ENCODE measurements around the gene HIKESHI. TPM values are rescaled to one million over a fixed set of nuclear protein-coding genes. Genes with fewer than 3 reads are reported as not detected.
A peak's percentile ranks its signal among the peaks of the same experiment; 100 is the strongest.

HIKESHI gene
- total and polyA plus RNA-seq, 2 experiments from 2014 or later, result 71.2 to 162 TPM

- TF ChIP-seq ZNF462 (CRISPR knock-in tag; IDR thresholded peaks at IDR 0.05), result no peak
- no peak for TF ChIP-seq NANOG (IDR thresholded peaks at IDR 0.05; ENCODE audit: borderline replicate concordance)
Measured at GRCh38 chr11:86313793-86314192, 11.8 kb downstream of the HIKESHI start (continued).

GRCh38 chr11:86314636-86315035 lies 12.6 kb downstream of the HIKESHI start:
- DNase-seq (ENCODE audit: low spot score) (peak; percentile 6), ATAC-seq (no peak)
- Histone ChIP-seq H3K4me3 (no peak overlapping the region), H4K20me1 (replicated peaks; ENCODE audit: insufficient read depth) (peaks cover 13% of the 10 kb centered on the region; the same call in 1 of the 2 replicates), H3K79me2 (replicated peaks; ENCODE audit: insufficient read depth) (peaks cover 59% of the 10 kb centered on the region), H3K27ac (ENCODE audit: low read depth) (no peak overlapping the region), H3K9me2 (ENCODE audit: insufficient read depth) (no peaks in the 10 kb centered on the region), H2AFZ (no peak overlapping the region), H3K36me3 (ENCODE audit: insufficient read depth) (no peaks in the 10 kb centered on the region), H3K4me2 (no peak overlapping the region), H3F3A (replicated peaks; ENCODE audit: low read depth) (no peaks in the 10 kb centered on the region), H3K4me1 (ENCODE audit: insufficient read depth) (0 out of 2 replicates have a peak, but pooled peaks cover 7% of the 10 kb centered on the region), H3K27me3 (ENCODE audit: insufficient read depth) (no peaks in the 10 kb centered on the region)
- Mint-ChIP-seq H3K27ac (no peak overlapping the region), H3K36me3 (ENCODE audit: low read depth) (peaks cover 26% of the 10 kb centered on the region; the same call in 2 of the 3 replicates), H3K4me1 (peaks cover 5% of the 10 kb centered on the region; the same call in 1 of the 3 replicates), H3K9me3 (no peaks in the 10 kb centered on the region), H3K27me3 (ENCODE audit: insufficient read depth, low read depth, poor library complexity) (peaks cover 3% of the 10 kb centered on the region), H3K4me3 (no peak overlapping the region)
- TF ChIP-seq CREB1 (CRISPR knock-in tag; IDR thresholded peaks at IDR 0.05; ENCODE audit: low read depth), result no peak
- TF ChIP-seq REST (IDR thresholded peaks at IDR 0.05; ENCODE audit: unreplicated experiment), result no peak
- no peak for TF ChIP-seq NANOG (IDR thresholded peaks at IDR 0.05; ENCODE audit: borderline replicate concordance)
- no peak for TF ChIP-seq EZH2 (IDR thresholded peaks at IDR 0.05; ENCODE audit: low read depth, unreplicated experiment)
- no peak for TF ChIP-seq ETS1 (IDR thresholded peaks at IDR 0.05)
- no peak for TF ChIP-seq ZNF331 (CRISPR knock-in tag; IDR thresholded peaks at IDR 0.05; ENCODE audit: low read depth)
- TF ChIP-seq STAT1 (IDR thresholded peaks at IDR 0.05; ENCODE audit: unreplicated experiment), result no peak
- no peak for TF ChIP-seq POLR2AphosphoS5 (IDR thresholded peaks at IDR 0.05; ENCODE audit: low read depth)
- TF ChIP-seq JUNB (IDR thresholded peaks at IDR 0.05; ENCODE audit: unreplicated experiment), result no peak
- no peak for TF ChIP-seq CTCF (conservative IDR thresholded peaks at IDR 0.05; ENCODE audit: low read depth in 2 of 2)
- no peak for TF ChIP-seq EZH2phosphoT487 (IDR thresholded peaks at IDR 0.05; ENCODE audit: unreplicated experiment)
